RWPE2 (cell line): Measurements from ENCODE around the gene BAZ2B.

Source experiments
- ATAC-seq: fragments of 200-7000 bp; cut with Tn5 transposase; 3 replicates; pipeline ENCODE4 v1.9.1; 2021; ENCODE audit warnings: low read depth
- DNase-seq: peaks from one replicate; pipeline ENCODE4 v3.0.0-alpha.2; 2020; ENCODE audit warnings: low spot score
- H3K27ac ChIP-seq: fragments of 450-650 bp; 2 replicates; pipeline ENCODE4 v1.5.1; 2017; ENCODE audit warnings: mild to moderate bottlenecking; ENCODE audit not compliant: poor library complexity, severe bottlenecking
- H3K27me3 ChIP-seq: fragments of 250-450 bp; sonication (Bioruptor Pico); 2 replicates; pipeline ENCODE4 v1.5.1; 2021; ENCODE audit warnings: mild to moderate bottlenecking, moderate library complexity; ENCODE audit not compliant: insufficient read depth, poor library complexity, severe bottlenecking
- H3K36me3 ChIP-seq: fragments of 250-450 bp; sonication (Bioruptor Pico); 2 replicates; pipeline ENCODE4 v1.5.1; 2020; ENCODE audit warnings: low read depth, mild to moderate bottlenecking, moderate library complexity
- H3K4me1 ChIP-seq: fragments of 250-450 bp; sonication (Bioruptor Pico); 2 replicates; pipeline ENCODE4 v1.5.1; 2021; ENCODE audit warnings: mild to moderate bottlenecking, moderate library complexity; ENCODE audit not compliant: insufficient read depth, poor library complexity, severe bottlenecking
- H3K4me3 ChIP-seq: fragments of 250-450 bp; sonication (Bioruptor Pico); 2 replicates; pipeline ENCODE4 v1.5.1; 2021; ENCODE audit warnings: mild to moderate bottlenecking, moderate library complexity; ENCODE audit not compliant: severe bottlenecking
- H3K9me3 ChIP-seq: fragments of 250-450 bp; sonication (Bioruptor Pico); 2 replicates; pipeline ENCODE4 v1.5.1; 2021; ENCODE audit warnings: mild to moderate bottlenecking, moderate library complexity; ENCODE audit not compliant: severe bottlenecking
- TF ChIP-seq, protein P1 (sequence below): fragments of 450-650 bp; IDR thresholded peaks from one replicate; pipeline ENCODE4 v1.5.1; 2017; ENCODE audit warnings: mild to moderate bottlenecking, moderate library complexity; ENCODE audit not compliant: poor library complexity, severe bottlenecking

BAZ2B gene, protein sequence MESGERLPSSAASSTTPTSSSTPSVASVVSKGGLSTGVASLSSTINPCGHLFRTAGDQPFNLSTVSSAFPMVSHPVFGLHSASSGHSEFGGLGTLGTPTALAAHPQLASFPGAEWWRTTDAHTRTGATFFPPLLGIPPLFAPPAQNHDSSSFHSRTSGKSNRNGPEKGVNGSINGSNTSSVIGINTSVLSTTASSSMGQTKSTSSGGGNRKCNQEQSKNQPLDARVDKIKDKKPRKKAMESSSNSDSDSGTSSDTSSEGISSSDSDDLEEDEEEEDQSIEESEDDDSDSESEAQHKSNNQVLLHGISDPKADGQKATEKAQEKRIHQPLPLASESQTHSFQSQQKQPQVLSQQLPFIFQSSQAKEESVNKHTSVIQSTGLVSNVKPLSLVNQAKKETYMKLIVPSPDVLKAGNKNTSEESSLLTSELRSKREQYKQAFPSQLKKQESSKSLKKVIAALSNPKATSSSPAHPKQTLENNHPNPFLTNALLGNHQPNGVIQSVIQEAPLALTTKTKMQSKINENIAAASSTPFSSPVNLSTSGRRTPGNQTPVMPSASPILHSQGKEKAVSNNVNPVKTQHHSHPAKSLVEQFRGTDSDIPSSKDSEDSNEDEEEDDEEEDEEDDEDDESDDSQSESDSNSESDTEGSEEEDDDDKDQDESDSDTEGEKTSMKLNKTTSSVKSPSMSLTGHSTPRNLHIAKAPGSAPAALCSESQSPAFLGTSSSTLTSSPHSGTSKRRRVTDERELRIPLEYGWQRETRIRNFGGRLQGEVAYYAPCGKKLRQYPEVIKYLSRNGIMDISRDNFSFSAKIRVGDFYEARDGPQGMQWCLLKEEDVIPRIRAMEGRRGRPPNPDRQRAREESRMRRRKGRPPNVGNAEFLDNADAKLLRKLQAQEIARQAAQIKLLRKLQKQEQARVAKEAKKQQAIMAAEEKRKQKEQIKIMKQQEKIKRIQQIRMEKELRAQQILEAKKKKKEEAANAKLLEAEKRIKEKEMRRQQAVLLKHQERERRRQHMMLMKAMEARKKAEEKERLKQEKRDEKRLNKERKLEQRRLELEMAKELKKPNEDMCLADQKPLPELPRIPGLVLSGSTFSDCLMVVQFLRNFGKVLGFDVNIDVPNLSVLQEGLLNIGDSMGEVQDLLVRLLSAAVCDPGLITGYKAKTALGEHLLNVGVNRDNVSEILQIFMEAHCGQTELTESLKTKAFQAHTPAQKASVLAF (N-terminal part only)

DNA sequence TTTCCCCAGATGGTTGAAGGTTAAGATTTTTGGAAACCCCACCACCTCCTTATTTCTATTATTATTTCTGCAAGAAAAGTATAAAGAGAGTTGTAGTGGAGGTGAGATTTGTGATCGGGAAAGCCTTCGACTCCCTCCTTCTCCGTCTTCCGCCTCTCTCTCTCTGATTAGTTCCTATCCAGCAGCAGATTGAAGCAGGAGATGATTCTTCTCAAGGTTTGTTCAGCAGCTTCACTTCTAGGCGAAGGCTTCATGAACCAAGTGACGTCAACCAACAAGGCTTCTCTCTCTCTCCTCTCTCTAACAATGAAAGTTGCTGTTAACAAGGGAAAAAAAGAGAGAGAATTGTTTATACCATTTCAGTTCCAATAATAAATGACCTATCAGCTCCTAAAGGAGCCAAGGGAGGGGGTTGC, at the start of gene BAZ2B:
BAZ2B (minus strand) TSS at position 263 of the 416 bp plus-strand sequence. CDS start 137,829 bp downstream, outside the sequence.
- TF ChIP-seq, protein P1, sequence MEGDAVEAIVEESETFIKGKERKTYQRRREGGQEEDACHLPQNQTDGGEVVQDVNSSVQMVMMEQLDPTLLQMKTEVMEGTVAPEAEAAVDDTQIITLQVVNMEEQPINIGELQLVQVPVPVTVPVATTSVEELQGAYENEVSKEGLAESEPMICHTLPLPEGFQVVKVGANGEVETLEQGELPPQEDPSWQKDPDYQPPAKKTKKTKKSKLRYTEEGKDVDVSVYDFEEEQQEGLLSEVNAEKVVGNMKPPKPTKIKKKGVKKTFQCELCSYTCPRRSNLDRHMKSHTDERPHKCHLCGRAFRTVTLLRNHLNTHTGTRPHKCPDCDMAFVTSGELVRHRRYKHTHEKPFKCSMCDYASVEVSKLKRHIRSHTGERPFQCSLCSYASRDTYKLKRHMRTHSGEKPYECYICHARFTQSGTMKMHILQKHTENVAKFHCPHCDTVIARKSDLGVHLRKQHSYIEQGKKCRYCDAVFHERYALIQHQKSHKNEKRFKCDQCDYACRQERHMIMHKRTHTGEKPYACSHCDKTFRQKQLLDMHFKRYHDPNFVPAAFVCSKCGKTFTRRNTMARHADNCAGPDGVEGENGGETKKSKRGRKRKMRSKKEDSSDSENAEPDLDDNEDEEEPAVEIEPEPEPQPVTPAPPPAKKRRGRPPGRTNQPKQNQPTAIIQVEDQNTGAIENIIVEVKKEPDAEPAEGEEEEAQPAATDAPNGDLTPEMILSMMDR: no peak
- no peaks in the 10 kb centered on the region for H3K27me3 ChIP-seq
- H3K9me3 ChIP-seq: no peaks in the 10 kb centered on the region
- peak within 1 kb of the TSS; percentile 96 for H3K27ac ChIP-seq
- H3K4me3 ChIP-seq: peak within 1 kb of the TSS; percentile 55
- ATAC-seq: peak; percentile 56
- H3K4me1 ChIP-seq: peaks cover 35% of the 10 kb centered on the region
- no peak for DNase-seq
- no peaks in the 10 kb centered on the region for H3K36me3 ChIP-seq

DNA sequence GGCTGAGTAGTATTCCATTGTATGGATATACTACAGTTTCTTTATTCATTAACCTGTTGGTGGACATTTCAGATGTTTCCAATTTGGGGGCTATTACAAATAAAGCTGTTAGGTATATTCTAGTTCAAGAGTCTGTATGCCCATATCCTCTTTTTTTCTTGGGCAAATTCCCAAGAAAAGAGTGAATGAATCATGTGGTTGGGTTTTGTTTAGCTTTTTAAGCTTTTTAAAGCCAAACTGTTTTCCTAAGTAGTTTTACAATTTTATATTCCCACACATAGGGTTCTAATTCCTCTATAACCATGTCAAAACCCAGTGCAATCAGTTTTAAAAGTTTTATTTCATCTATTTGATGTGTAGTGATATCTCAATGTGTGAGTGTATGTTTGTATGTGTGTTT, 44.9 kb upstream of the BAZ2B start:
- Histone ChIP-seq H3K4me1 (no peaks in the 10 kb centered on the region), H3K27ac (no peak overlapping the region), H3K27me3 (no peaks in the 10 kb centered on the region), H3K4me3 (no peak overlapping the region), H3K36me3 (no peaks in the 10 kb centered on the region), H3K9me3 (no peaks in the 10 kb centered on the region)
- DNase-seq: no peak
- TF ChIP-seq, protein P1: no peak
- no peak for ATAC-seq

DNA sequence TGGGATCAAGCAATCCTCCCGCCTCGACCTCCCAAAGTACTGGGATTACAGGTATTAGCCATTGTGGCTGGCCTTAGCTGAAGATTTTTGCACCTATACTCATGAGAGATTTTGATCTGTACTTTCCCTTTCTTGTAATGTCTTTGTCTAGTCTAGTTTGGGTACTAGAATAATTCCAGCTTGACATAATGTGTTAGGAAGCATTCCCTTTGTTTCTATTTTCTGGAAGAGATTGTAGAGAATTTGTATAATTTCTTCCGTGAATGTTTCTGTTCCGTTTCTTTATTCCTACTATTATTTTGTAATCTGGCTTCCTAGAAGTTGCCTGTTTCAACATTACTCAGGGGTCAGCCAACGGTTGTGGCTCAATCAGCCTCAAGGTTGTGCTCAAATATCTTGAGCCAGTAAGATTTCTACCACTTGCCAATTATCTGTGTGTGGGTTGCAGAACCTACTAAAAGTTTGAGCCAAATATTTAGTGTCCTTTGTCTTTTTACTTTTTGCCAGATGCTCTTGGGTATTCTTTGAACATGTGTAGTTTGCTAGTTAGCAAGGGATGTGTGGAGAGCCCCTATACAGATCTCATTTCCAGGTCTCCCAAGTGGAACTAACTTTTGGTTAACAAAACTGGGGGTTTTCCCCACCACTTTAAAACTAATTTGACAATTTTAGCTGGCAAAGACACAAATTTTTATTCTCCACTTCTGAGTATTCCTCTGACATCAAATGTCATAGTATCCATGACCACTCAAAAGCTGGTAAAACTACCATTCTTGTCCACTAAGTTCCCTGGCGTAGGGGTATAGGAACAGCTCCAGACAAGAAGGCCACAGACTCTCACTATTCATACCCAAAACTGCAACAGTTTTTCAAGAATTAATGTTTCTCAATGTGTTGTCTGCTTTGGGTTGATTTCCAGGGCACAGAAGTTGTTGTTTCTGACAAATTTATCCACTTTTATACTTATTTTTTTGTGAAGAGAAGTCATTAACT, 42.8 kb upstream of the BAZ2B start:
- DNase-seq (no peak), ATAC-seq (no peak)
- H3K4me1 ChIP-seq: no peaks in the 10 kb centered on the region
- H3K27me3 ChIP-seq: no peaks in the 10 kb centered on the region
- H3K9me3 ChIP-seq: no peaks in the 10 kb centered on the region
- no peak overlapping the region for H3K4me3 ChIP-seq
- H3K36me3 ChIP-seq: no peaks in the 10 kb centered on the region
- TF ChIP-seq, protein P1: no peak
- no peak overlapping the region for H3K27ac ChIP-seq

DNA sequence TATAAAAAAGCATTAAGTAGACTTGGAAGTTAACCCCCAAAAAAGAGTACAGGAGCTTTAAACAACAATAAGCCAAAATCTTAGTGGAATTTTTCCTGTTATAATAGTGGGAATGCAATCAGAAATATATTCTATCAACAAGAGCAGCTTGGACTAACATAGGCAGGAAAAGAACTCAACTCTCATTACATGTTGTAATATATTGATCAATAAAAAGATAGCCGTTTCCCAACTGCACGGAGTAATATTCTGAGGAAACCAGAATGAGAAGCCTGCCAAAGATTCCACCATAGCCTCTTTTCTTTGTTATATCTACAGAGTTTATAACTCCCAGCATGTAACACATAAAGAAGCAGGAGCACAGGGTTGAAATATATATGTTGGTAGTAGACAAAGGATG, 37.6 kb upstream of the BAZ2B start:
- Histone ChIP-seq H3K27ac (no peak overlapping the region), H3K36me3 (no peaks in the 10 kb centered on the region), H3K4me1 (no peaks in the 10 kb centered on the region), H3K4me3 (no peak overlapping the region), H3K9me3 (no peaks in the 10 kb centered on the region), H3K27me3 (no peaks in the 10 kb centered on the region)
- no peak for ATAC-seq
- TF ChIP-seq, protein P1: no peak
- DNase-seq: no peak
